Hematopoietic multipotent progenitor cell treated with erythropoietin and hydrocortisone succinate and interleukin-3 and kit ligand, for 17 days (in vitro differentiated cells): ENCODE results near the gene GOLGA8A.
"Not testable (repeated sequence)": the region's sequence is repeated elsewhere in the genome, so short reads cannot be mapped to it uniquely, and the experiment has no call there.

Experiments
- DNase-seq: peaks from one replicate; pipeline ENCODE4 v3.0.0-alpha.2; 2015; ENCODE audit warnings: low spot score

Gene GOLGA8A

GRCh38 chr15:34409511-34409910 lies 28.1 kb downstream of the GOLGA8A start:
- not testable (repeated sequence) for DNase-seq

GRCh38 chr15:34408973-34409372 lies 28.6 kb downstream of the GOLGA8A start:
- DNase-seq: not testable (repeated sequence)

- not testable (repeated sequence) for DNase-seq
Observed at GRCh38 chr15:34403899-34404298, 33.7 kb downstream of the GOLGA8A start.

GRCh38 chr15:34403160-34403598 lies 34.4 kb downstream of the GOLGA8A start:
- not testable (repeated sequence) for DNase-seq

GRCh38 chr15:34397637-34398259 lies 39.9 kb downstream of the GOLGA8A start:
- not testable (repeated sequence) for DNase-seq

- DNase-seq: not testable (repeated sequence)
Observed at GRCh38 chr15:34392981-34393380, 44.6 kb downstream of the GOLGA8A start.

- DNase-seq: not testable (repeated sequence)
Observed at GRCh38 chr15:34389594-34390086, 48.0 kb downstream of the GOLGA8A start.
